IPS-18c (cell line): ENCODE measurements around the gene LRP1B.
"Not testable (repeated sequence)": the region's sequence is repeated elsewhere in the genome, so short reads cannot be mapped to it uniquely, and the experiment has no call there.

Experiments
- H3K4me3 ChIP-seq: 2 replicates; pipeline ENCODE4 v1.7.0; 2013; ENCODE audit warnings: low read depth, mild to moderate bottlenecking, low read length, moderate library complexity; ENCODE audit not compliant: insufficient read depth
- H3K9me3 ChIP-seq: one replicate; pipeline ENCODE4 v1.6.1; 2013; ENCODE audit warnings: mild to moderate bottlenecking, low read length, moderate library complexity; ENCODE audit not compliant: control insufficient read depth, insufficient read depth

The LRP1B gene

DNA sequence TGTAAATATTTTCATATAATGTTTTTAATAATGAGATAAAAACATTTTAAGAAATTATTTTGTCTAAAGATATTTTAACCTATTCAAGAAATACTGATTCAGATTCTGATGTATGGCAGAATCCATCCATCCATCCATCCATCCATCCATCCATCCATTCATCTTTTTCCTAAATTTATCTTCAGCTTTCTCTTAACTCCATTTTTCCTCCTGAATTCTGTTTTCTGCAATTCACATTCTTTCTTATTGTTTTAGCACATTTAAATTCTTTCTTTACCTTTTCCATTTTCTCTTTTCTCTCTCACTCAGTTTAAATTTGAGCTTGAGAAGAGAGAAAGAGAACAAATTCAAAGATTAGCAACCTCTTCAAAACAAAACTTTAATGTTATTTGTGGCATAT is 3.6 kb downstream of the LRP1B start:
- no peaks in the 10 kb centered on the region for H3K9me3 ChIP-seq
- no peak overlapping the region for H3K4me3 ChIP-seq

DNA sequence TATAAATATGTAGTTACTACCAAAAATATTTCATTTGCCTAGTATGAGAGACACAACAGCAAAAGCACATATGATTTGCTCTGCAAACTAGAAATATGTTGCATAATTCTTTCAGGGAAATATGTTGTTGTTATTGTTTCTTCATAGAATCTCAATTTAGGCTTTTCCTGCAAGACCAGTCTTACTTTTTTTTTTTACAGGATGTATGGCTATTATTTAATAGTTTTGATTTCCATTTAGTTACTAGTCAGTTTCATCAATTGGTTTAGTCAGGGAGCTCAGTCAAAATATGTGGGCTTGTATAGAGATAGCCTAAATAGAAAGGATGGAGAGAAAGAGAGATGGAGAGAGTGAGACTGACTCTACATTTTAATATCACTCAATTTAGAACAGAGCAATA is 6.1 kb downstream of the LRP1B start:
- Histone ChIP-seq H3K9me3 (no peaks in the 10 kb centered on the region), H3K4me3 (no peak overlapping the region)

DNA sequence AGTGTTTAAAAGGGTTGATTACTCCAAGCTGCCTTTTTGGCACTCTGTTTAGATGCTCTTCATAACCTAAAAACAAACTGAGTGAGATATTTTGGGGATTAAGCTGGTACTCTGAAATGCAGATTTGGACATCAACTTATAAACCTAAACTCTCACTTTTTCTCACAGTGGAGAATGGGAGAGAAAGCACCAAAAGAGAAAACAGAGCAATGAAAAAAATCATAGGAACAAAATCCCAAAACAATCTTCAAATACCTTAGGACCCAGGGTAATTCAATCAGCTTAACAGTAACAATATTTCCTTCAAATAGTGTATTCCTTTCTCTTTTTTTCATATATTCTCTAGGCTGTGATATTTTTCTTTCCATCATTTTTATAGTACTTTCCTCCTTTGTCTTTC is 11.5 kb downstream of the LRP1B start:
- no peak overlapping the region for H3K4me3 ChIP-seq
- H3K9me3 ChIP-seq: no peaks in the 10 kb centered on the region

DNA sequence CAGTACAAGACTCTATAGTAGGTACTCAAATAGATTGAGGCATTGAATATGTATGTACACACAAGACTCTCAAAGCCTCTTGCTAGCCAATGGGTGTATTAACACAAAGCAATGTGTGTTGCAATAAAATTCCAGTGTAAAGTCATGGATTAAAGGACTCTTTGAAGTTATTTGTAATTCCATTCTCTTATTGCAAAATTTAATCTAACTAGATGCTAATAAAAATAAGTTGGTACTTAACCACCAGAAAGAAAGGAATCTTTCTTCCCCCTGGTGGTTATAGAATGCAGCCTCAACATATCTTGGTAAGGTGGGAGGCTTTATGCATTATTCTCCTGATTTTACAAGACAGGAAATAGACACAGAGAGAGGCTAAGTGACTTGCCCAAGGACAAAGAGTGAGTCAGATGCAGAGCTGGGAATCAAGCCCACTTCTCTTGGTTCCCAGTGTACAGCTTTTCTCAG is 18.0 kb downstream of the LRP1B start:
- H3K9me3 ChIP-seq: no peaks in the 10 kb centered on the region
- no peak overlapping the region for H3K4me3 ChIP-seq

DNA sequence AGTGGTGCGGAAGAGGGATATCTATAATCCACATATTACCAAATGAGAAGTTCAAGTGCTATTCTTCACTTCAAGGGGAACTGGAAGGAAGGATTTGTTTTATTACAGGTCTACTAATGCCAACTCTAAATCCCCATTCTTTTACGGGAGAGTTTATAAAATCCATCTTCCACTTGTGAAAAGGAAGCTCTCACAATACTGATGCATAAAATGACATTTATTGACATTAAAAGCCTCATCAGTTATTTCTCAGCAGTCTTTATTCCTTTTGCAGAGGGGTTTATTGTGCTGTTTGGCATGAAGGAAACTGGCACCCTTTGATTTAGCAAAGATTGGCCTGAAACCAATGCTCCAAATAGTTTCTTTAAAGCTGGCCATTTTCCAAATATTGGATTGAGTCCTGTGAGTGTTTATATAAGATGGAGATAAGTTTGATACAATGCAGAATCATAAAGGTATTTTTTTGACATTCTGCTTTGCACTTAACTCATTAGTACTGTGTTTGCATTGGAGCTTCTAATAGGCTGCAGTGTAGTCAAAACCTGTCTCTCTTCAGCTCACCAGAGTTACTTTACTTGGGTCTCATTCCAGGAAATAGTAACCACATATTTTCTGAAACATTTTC is 26.6 kb downstream of the LRP1B start:
- no peaks in the 10 kb centered on the region for H3K9me3 ChIP-seq
- H3K4me3 ChIP-seq: no peak overlapping the region

DNA sequence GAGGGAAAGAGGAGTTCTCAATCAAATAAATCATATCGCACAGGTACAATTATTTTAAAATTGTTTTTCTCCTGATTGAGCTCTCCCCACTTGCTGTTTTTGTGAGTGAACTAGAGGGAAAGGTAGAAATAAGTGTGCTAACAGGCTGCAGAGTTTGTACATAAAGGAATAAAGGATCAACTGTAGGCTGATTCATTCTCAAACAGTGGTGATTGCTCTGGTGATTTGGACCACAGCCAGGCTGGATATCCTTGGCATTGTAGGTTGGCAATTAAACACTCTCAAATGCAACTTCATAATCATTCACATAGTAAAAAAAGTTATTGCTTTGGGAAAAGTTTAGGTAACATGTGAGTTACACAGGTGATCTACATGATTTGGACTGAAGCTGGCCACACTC is 29.8 kb downstream of the LRP1B start:
- H3K9me3 ChIP-seq: no peaks in the 10 kb centered on the region
- H3K4me3 ChIP-seq: no peak overlapping the region

DNA sequence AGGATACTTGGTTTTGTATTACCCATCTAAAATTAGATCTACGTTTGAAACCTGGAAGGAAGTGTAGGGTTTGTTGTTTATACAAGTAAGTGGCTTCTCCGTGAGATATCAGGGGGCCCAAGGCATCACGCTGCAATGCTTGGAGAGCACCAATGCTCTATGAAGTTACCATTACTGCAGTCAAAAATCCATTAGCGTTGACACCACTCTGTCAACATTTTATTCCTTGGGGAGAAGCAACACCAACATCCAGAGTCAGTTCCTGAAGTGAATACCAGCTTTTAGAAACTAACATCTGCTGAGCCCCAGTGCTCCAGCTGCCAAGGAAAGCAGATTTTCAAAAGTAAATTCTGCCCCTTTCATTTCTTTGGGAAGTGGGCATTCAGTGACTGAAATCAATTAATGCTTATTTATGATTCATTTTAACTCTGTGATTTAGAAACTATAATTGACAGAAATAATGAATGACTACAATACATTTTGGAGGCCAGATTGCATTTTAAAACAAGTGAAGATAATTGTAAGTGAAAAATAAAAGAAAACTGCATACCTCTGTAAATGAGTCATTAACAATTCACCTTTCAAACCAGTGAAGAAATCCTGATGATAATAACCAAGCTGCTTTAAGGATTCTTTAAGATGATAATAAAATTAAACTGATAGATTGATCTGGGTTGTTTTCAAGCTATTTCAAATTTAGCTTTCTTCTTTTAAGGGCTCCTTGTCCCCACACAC is 30.5 kb downstream of the LRP1B start:
- Histone ChIP-seq H3K4me3 (no peak overlapping the region), H3K9me3 (no peaks in the 10 kb centered on the region)

DNA sequence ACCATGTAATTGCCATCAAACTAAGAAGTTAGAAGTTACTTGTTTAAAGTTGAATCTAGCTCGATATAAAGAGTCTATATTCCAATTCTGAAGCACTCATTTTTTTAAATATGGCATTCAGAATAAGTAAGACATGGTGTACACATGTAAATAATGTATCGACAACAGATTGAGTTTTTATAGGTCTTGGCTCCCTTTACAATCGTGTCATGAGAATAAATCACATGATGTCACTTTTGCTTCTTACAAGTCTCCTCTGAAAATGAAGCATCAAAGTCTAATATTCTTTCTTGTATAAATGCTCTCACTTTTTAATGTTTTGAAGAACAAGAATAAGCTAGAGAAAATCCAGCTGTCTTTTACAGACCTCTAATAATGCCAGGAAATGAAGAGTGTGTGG is 33.1 kb downstream of the LRP1B start:
- H3K9me3 ChIP-seq: no peaks in the 10 kb centered on the region
- H3K4me3 ChIP-seq: no peak overlapping the region

DNA sequence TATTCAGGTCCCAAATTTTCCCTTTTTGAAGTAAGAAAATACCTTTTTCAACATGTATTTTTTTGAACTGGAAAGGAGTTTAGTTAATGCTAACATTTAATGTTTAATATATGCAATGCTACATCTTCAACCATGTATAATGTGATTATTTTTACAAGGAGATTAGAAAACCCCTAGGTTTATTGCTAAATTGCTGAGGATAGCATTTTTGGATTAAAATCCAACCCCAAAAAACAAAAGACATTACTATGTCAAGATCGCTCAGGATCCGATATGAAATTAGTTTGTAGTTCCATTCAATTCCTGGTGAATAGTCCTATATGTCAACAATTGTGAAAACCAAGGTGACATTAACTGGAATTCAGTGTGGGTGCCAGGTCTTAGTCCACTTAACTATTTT is 35.2 kb downstream of the LRP1B start:
- Histone ChIP-seq H3K9me3 (no peaks in the 10 kb centered on the region), H3K4me3 (no peak overlapping the region)

DNA sequence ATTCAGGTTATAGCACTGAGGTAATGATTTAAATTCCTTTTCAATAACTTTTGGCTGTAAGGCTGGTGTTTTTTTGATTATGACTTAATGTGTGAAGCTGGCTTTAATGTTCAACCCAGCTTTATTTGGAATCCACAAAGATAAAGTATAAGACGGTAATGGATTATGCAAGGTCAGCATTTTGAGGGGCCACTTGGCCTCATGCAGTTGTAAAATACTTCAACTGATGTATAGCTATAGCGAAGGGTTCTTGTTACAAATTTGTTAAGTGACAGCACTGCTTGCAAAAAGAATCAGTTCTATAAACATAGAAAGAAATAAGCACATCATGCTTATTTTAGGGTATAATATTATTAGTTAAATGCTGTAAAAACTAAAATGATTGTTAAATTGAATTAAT is 36.6 kb downstream of the LRP1B start:
- Histone ChIP-seq H3K9me3 (no peaks in the 10 kb centered on the region), H3K4me3 (no peak overlapping the region)

DNA sequence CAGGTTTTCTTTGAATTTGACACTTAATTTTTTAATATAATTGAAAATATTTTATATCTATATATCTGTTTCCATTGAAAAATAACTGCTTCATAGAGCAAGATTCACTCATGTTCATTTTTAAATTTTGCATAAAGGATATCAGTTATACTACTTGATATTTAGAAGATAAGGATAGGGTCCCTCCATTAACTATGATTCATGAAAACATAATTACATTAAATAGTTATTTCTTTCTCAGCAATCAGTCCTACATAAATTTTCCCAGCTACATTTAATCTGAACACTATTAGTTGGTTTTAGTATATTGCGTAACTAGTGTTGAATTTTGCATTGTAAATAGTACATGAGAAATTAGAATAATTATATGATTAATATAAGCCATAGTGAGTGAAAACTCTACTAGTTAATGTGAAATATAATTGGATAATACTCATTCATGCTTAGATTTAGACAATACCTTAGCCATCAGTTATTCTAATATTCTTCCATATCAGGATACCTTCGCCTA is 42.7 kb downstream of the LRP1B start:
- no peak overlapping the region for H3K4me3 ChIP-seq
- H3K9me3 ChIP-seq: no peaks in the 10 kb centered on the region

DNA sequence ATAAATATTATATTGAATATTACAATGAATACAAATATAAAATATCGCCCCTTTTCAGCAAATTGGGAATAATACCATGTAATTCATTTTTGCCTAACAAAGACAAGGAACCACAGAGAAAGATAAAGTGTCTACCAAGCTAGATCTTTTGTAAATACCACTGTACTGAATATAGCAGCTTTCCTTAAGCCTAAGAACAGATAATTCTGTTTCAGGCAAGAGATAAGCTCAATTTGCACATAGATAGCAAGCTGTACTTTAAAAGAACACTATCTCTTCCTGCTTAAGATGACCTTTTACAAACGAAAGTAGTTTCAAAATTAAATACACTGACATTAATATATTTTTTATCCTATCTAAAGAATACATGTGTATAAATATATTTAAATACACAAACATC is 43.2 kb downstream of the LRP1B start:
- not testable (repeated sequence) for H3K4me3 ChIP-seq, H3K9me3 ChIP-seq

DNA sequence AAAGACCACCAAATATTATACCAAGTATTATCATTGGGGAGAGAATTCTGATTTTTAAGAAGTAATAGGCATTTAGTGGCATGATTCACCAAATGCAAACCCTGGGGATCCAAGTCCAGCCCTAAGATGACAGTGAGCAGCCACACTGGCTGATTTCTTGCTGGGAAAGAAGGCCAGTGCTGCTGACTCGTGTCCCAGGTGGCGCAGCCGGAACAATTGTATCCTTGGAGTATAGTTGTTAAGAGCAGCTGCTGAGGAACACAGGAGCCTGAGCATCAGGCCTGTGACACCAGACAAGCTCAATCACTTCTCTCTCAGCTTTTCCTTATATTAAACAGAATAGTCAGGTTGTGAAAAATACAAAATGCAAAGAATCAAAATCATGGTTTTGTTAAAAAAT is 48.4 kb downstream of the LRP1B start:
- Histone ChIP-seq H3K9me3 (no peaks in the 10 kb centered on the region), H3K4me3 (no peak overlapping the region)

DNA sequence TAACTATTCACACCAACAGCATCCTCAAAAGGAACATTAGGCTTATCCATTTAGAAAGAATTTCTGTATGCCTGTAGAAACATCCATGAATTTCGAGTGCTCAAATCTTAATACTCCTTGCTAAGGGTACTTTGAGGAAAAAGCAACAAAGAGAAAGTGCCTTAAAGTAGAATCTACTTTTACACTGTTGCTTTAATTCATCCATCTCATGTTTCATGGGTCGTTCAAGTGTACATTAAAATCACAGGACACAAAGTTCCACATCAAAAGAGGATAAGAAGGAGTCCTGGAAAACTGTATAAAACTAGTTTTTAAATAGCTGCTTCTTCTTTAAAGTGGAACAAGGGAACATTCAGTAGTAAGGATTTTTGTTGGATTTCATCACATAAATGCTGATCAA is 54.5 kb downstream of the LRP1B start:
- H3K4me3 ChIP-seq: no peak overlapping the region
- no peaks in the 10 kb centered on the region for H3K9me3 ChIP-seq

DNA sequence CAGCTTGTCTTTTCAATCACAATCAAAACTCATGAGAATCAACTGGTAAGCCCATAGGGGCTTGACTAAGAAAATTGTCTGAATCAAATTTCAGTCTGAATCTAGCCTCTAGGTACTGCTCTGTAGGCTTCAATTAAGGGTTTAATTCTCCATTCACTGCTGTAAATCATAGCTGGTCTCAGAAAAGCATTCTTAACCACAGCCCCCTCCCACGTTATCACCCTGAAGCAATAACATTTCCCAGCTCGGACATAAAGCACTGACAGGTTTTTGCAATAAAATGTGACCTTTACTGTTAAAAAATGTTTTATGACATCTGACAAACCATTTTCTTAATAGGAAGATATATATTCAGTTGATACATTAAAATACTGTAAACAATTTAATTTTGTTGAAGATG is 55.0 kb downstream of the LRP1B start:
- Histone ChIP-seq H3K9me3 (no peaks in the 10 kb centered on the region), H3K4me3 (no peak overlapping the region)

DNA sequence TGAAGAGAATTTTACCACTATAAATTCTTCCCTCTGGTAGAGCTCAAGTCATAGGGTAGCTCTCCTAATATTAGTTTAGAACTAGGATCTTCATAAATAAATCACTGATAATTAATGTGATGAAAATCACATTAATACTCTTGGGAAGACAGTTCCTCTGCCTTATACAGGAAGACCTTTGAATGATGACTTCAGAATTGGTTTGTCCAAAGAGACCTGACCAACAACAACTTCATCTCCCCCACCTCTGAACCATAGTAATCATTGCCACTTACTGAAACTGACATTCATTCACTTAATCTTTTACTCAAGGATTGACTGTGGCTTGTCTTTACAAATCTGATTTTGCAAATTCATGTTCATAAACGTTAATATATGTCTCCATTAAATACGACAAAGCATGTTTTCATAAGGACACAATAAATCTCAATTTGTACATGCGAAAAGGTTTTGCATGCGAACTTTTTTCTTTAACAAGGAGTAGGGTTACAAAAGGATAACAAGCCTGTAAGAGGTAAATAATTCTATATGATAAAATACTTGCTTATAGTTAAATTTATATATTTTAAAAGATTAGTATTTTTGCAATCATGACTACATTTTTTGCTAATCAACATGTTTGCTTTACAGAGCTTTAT is 61.4 kb downstream of the LRP1B start:
- H3K9me3 ChIP-seq: no peaks in the 10 kb centered on the region
- H3K4me3 ChIP-seq: no peak overlapping the region

DNA sequence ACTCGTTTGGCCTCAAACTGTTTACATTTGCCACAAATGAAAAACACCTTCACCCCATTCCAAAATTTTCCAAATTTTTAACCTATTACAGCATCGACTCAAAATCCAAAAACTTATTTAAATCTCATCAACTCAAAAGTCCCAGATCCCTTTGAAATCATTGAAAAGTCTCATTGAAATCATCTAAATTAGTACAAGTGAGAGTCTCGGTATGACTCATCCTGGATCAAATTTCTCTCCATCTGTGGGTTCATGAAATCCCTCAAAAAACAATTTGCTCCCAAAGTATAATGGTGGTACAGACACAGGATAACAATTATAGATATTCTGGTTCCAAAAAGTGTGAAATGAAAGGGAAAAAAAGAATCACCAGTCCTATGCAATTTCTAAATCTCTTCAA is 65.1 kb downstream of the LRP1B start:
- Histone ChIP-seq H3K9me3 (no peaks in the 10 kb centered on the region), H3K4me3 (no peak overlapping the region)

DNA sequence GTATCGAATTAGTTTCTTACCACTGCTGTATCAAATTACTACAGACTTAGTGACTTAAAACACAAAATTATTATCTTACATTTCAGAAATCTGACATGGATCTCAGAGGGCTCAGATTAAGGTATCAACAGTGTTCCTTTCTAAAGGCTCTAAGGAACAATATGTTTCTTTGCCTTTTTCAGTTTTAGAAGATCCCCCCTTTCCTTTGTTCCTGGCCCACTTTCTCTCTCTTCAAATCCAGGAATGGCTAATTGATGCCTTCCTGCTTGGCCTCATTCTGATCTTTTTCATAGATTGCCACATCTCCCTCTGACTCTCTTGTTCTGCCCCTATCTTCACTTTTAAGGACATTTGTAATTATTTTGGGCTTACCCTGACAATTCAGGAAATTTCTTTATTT is 65.7 kb downstream of the LRP1B start:
- Histone ChIP-seq H3K9me3 (no peaks in the 10 kb centered on the region), H3K4me3 (no peak overlapping the region)
